ENCODE data around the gene WDTC1.

GRCh38 chr1:27342391-27342777, 108.0 kb downstream of the WDTC1 start:
- TF ChIP-seq CTCF (IDR thresholded peaks at IDR 0.05; ENCODE audit: control extremely low read depth in 1 of 3, insufficient read depth in 1 of 3, low read depth in 1 of 3, low read length in 3 of 3) (no peak), CBX5 (IDR thresholded peaks at IDR 0.05; ENCODE audit: low read depth, low read length) (no peak), ZNF274 (IDR thresholded peaks at IDR 0.05; ENCODE audit: borderline replicate concordance, extremely low read depth, low read length) (no peak), BRCA1 (IDR thresholded peaks at IDR 0.05; ENCODE audit: low read depth, low read length) (no peak), TEAD4 (IDR thresholded peaks at IDR 0.05; ENCODE audit: low read depth, low read length) (no peak), ATF2 (IDR thresholded peaks at IDR 0.05; ENCODE audit: low read length) (no peak), SAP30 (IDR thresholded peaks at IDR 0.05; ENCODE audit: insufficient read depth, insufficient replicate concordance, low read length) (no peak), POLR2A (IDR thresholded peaks at IDR 0.05; ENCODE audit: control extremely low read depth in 1 of 2, low read depth in 2 of 2, low read length in 2 of 2) (no peak), GABPA (IDR thresholded peaks at IDR 0.05; ENCODE audit: borderline replicate concordance, insufficient read depth, low read length) (no peak)
